GM12865 (cell line): ENCODE data around the gene B2M.

Experiments
- DNase-seq: peaks from one replicate; pipeline ENCODE4 v3.0.0; 2010; ENCODE audit warnings: low read depth
- H3K4me3 ChIP-seq: 2 replicates; pipeline ENCODE4 v1.5.1; 2011; ENCODE audit warnings: mild to moderate bottlenecking, low read depth, low read length, control low read depth
- TF ChIP-seq, protein P1 (sequence below): IDR thresholded peaks from 2 replicates; pipeline ENCODE4 v1.5.1; 2011; ENCODE audit warnings: low read length, control low read depth, low read depth, inconsistent platforms; ENCODE audit not compliant: insufficient read depth; ENCODE audit errors: missing control alignments

B2M gene

DNA sequence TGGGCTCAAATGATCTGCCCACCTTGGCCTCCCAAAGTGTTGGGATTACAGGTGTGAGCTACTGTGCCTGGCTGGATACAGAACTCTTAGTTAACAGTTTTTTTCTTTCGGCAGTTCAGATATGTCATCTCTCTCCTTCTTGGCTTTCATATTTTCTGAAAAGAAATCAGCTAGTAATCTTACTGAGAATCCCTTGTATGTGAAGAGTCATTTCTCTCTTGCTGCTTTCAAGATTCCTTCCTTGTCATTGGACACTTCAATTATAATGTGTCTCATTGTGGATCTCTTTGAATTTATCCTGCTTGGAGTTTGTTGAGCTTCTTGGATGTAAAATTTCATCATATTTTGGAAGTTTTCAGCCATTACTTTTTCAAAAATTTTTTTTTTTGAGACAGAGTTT, 42.0 kb downstream of the B2M start:
- TF ChIP-seq, protein P1, sequence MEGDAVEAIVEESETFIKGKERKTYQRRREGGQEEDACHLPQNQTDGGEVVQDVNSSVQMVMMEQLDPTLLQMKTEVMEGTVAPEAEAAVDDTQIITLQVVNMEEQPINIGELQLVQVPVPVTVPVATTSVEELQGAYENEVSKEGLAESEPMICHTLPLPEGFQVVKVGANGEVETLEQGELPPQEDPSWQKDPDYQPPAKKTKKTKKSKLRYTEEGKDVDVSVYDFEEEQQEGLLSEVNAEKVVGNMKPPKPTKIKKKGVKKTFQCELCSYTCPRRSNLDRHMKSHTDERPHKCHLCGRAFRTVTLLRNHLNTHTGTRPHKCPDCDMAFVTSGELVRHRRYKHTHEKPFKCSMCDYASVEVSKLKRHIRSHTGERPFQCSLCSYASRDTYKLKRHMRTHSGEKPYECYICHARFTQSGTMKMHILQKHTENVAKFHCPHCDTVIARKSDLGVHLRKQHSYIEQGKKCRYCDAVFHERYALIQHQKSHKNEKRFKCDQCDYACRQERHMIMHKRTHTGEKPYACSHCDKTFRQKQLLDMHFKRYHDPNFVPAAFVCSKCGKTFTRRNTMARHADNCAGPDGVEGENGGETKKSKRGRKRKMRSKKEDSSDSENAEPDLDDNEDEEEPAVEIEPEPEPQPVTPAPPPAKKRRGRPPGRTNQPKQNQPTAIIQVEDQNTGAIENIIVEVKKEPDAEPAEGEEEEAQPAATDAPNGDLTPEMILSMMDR = no peak

DNA sequence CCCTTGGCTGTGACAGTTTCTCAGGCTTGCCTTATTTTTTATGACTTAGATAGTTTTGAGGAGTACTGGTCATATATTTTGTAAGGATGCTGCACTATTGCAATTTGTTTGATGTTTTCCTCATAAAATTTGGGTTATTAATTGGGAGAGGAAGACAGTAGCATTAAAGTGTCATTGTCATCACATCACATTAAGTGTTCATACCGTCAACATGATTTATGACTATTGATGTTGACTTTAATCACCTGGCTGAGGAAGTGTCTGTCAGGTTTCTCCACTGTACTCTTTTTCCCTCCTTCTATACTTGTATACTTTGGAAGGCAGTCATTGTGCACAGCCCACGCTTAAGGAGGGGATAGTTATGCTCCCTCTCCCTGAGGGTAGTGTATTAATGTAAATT, 51.9 kb downstream of the B2M start:
- H3K4me3 ChIP-seq = no peak overlapping the region
- no peak for DNase-seq
- TF ChIP-seq, protein P1 = no peak

More for the DNA sequence above, 42.0 kb downstream of the B2M start:
- no peak for DNase-seq
- H3K4me3 ChIP-seq = no peak overlapping the region

DNA sequence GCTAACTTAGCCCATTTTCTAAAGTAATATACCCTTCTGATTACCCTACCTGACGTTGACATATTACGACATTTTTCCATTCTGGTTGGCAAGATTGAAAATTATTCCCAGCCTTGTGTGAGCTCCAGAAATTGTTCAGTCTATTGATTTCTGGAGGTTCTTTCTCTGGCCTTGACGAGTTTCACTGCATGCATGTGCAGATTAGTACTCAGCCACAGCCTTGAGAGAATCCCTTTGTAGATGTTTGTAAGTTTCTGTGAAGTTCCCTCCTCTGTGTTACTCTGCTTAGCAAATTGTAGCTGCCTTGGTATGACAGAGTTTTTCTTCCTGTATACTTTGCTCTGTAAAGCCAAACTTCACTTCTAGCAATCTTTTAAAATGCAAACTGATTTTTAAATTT, 52.5 kb downstream of the B2M start:
- no peak overlapping the region for H3K4me3 ChIP-seq
- DNase-seq = no peak
- TF ChIP-seq, protein P1 = no peak

DNA sequence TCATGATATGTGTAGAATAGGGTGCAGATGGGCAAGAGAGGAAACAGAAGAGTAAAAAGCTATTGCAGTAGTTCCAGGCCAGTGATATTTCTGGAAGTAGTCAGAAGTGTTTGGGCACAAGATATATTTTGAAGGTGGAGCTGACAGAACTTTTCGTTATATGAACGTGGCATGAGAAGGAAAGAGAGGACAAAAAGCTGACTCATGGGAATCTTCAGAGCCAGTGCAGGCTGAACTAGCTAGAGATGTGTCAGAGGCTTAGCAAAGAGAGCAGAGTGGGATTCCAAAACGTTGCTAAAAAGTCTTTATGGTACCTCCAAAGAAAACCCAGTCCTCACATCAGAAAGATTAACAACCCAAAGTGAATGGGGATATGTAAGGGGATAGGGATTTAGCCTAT, 53.7 kb downstream of the B2M start:
- TF ChIP-seq, protein P1 = no peak
- DNase-seq = no peak
- no peak overlapping the region for H3K4me3 ChIP-seq
